Measurements from ENCODE around the gene CRYBA1. TPM values are rescaled to one million over a fixed set of nuclear protein-coding genes. Genes with fewer than 3 reads are reported as not detected.

CRYBA1 gene
- total RNA-seq, 2 experiments from 2014 or later: not detected

Other genes starting within 250 kb of the CRYBA1 start
- not detected for gene SEZ6, start 240.8 kb upstream of the CRYBA1 start, total RNA-seq
- 1 to 10 TPM; 1.5 to 2.4 TPM for gene PIPOX, start 203.7 kb upstream of the CRYBA1 start, total RNA-seq
- 10 to 100 TPM; 46.3 to 47.1 TPM for gene MYO18A, start 66.5 kb upstream of the CRYBA1 start, total RNA-seq
- 10 to 100 TPM; 45.6 to 56.9 TPM for gene NUFIP2, start 47.3 kb downstream of the CRYBA1 start, total RNA-seq
- 10 to 100 TPM; 29.8 to 34.3 TPM for gene TAOK1, start 143.5 kb downstream of the CRYBA1 start, total RNA-seq